HG03196 (cell line): ENCODE data around the gene INTS1.

Source experiments
- ATAC-seq: cut with Tn5 transposase; IDR thresholded peaks from one replicate; pipeline ENCODE4 v1.9.1; 2021; ENCODE audit not compliant: unreplicated experiment

Gene INTS1

DNA sequence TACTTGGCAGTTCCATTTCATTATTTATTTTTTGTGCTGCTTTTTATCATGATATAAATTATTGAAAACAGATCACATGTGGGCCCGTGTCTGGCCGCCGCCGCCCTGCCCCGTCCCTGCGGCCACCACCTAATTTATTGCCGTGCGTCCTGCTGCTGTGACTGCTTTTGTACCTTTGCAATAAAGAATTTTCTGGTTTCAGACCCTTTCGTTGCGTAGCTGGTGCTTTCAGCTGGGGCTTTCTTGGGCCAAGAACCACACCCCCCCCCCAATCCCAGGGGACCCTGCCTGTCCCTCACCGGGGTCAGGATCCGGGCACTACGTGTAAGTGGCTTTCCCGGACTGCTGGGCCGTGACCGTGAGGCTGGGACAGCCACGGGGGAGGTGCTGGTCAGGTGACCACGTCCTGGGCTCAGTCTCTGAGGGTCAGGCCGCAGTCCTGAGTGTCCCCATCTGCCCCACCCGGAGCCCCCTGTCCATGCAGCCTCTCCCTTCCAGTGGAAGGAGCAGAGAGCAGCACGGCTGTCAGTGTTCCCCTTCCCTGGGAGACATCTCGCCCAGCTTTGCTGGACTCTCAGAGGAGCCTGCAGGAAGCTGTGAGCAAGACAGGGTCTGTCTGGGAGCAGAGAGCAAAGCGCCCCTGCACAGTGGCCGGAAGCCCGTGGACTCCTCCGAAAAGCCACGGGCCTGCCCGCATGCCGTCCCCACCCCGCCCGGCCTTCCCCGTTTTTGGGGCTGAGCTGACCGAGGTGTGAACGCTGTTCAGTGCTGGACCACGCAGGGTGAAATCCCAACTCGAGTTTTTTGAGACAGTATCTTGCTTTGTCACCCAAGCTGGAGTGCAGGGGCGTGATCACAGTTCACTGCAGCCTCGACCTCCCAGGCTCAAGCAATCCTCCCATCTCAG lies 38.9 kb upstream of the INTS1 start:
- no peak for ATAC-seq

DNA sequence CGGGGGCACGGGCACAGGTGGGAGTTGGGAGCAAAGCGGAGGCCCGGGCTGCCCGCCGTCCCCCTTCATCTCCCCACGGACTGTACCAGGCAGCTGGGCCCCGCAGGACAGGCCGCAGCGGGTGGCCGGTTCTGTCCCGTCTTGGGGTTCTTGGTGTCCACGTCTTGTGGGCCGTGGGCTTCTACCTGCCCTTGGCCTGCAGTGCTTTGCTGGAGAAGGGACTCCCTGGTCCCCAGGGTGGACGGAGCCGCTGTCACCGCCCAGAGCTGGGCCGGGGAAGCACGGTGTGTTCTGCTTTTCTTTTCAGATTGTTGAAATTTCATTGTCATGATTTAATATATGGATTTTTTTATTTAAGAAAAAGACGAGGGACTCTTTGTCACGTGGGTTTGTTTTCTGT lies 38.1 kb upstream of the INTS1 start:
- ATAC-seq, result no peak

DNA sequence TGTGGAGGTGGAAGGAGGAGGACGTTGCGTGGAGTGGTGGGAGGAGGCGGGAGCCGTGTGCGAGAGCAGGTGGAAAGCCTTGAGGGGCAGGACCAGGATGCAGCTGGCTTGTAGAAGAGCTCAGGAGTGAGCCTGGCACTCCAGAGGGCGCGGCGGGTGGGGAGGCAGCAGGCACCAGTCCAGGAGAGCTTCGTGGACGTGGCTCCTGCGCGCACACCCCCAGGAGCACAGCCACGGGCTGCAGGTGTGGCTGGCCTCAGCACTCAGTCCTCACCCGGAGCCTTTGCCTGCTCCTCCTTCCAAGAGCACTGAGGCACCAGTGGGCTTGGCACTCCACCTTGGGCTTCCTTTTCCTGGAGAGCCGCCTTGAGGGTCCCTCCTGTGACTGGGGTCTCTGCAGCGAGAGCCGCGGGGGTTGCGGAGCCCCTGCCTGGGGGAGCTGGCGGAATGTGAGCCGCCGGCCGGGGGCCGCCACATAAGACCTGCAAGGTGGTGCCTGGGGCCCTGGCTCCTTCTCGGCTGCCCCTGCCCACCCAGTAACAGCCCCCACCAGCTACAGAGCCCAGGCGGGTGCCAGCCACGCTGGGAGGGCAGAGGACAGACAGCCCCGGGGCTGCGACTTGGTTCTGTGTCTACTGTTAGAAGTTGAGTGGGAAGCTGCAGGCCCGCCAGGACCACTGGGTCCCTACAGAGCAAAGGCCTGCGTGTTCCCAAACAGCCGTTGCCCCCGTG lies 37.4 kb upstream of the INTS1 start:
- no peak for ATAC-seq

DNA sequence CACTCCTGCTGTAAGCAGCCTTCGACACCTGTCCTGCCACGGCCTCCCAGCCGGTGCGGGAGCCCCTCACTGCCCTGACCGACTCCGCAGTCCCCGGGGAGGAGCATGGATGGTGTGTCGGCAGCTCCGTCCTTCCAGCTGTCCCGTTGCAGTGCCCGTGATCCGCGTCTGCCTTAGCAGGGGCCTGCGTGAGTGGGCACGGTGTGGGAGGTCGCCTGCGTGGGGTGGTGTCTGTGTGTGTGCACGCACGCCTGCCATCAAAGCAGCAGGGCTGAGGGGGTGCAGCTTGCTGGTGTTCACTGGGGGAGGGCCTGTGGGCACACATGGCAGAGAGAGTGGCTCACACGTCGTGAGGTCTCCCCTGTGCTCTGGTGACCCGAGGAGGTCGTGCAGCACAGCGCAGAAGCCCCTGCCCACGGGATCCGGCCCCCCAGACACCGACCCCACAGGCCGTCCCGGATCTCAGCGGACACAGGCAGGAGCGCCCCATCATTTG lies 36.6 kb upstream of the INTS1 start:
- ATAC-seq, result no peak

DNA sequence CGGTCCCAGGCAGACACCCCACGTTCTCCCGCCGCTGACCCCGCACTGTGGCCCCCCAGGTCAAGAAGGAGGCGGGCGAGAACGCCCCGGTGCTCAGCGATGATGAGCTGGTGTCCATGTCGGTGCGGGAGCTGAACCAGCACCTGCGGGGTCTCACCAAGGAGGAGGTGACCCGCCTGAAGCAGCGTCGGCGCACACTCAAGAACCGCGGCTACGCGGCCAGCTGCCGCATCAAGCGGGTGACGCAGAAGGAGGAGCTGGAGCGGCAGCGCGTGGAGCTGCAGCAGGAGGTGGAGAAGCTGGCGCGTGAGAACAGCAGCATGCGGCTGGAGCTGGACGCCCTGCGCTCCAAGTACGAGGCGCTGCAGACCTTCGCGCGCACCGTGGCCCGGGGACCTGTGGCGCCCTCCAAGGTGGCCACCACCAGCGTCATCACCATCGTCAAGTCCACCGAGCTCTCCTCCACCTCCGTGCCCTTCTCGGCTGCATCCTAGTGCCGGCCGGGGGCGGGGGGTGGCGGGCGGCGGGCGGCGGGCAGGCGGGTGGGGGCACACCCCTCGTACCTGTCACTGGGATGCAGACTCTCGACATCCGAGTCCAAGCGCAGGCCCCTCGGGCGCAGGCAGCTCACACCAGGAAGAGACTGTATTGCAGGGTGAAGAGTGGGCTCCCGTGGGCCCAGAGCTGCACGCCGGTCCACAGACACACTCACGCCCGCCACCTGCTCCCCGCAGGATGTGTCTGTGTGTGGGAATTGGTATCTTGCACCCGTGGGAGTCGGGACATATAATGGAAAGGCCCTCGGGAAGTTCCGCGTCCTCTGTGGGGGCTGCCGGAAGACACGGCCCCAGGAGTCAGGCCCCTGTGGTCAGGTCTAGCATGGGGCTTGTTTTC lies 35.9 kb upstream of the INTS1 start:
- no peak for ATAC-seq

DNA sequence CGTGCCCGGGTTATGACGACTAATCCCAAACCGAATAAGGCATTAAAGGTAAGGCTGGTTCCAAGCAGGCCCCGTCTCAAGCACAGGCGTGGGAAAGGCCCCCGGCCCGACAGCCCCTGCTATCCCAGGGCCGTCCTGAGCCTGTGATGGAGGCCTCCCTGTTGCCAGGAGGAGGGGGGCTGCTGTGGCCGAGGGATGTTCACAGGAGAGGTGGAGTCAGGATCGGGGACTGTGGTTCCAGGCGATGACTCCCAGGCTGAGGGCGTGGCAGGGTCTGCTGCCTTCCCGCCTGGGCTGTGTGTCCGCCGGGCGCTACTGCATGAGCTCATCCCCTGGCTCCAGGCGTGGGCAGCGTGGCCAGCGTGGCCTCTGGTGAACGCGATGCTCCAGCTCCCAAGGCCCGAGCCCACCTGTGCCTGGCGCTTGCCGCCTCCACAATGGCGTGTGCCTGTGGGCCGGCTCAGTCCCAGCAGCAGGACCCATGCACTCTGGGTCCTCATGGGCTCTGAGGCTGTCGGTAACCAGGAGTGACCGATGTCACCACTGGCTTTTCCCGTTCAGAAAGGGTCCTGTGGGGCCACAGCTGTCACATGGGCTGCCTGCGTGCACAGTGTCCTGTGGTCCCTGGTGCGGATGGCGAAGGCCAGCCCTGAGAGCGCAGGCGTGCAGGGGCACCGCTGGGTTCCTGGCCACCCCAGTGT lies 35.1 kb upstream of the INTS1 start:
- ATAC-seq, result no peak

DNA sequence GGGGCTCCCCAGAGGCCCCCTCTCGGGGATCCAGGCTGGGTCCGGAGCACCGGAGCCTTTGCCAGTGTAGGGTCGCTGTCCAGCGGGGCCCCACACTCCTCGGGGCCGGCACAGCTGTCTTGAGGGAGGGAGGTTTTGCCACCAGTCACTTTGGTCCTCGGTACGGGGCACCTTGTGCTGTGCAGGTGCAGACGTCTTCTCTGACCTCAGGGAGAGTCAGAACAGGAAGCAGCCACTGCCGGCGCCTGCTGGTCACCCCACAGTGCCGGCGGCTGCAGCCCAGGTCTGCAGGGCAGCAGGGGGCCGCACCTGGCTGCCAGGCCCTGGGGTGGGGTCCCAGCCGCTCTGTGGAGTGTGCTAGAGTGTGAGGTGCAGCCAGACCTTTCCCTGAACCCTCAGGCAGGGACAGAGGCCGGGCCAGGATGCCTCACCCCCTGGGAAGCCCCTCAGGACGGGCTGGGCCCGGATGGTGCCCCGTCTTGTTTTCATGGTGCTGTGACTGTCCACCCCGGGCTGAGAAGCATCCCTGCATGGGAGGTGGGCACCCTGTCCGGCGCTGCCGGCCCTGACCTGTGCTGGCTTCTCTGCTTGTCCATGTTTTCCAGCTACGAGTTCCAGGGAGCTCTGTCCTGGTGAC lies 34.5 kb upstream of the INTS1 start:
- ATAC-seq, result no peak

DNA sequence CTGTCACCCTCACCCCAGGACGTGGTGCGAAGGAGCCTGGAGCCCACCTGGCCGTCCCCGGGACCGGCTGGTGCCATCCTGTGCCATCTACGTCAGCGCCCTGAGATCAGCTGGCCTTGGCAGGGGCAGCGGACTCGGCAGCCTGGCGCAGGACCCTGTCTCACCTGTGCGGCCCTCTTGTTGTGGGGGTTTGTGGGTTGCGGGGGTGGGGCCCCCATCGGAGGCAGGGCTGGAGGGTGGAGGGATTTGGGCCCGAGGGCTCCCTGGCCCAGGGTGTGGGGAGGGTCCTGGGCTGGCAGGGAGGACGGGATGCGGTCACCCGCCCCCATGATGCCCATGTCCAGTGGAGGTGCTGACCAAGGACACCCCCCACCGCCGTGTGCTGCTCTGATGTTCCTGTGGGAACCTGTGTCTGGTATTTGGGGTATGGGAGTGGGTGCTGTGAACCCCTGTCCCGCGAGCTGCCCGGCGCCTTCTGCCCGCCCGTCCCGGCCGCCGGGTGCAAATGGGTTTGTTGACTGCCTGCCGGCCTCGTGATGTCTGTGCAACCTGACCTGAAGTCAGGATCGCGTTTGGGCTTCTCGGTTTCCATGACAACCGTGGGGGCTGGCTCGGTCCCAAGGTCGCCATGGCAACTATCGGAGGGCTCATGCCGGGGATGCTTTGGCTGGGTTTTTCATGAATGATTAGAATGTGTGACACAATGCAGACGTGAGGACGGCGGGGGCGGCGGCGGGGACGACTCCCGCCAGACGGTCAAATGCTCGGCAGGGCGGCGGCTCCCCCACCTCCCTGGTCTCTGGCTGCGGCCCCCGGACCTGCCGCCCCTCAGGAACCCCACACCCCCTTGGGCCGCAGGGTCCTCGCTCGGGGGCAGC lies 33.6 kb upstream of the INTS1 start:
- ATAC-seq, result no peak

DNA sequence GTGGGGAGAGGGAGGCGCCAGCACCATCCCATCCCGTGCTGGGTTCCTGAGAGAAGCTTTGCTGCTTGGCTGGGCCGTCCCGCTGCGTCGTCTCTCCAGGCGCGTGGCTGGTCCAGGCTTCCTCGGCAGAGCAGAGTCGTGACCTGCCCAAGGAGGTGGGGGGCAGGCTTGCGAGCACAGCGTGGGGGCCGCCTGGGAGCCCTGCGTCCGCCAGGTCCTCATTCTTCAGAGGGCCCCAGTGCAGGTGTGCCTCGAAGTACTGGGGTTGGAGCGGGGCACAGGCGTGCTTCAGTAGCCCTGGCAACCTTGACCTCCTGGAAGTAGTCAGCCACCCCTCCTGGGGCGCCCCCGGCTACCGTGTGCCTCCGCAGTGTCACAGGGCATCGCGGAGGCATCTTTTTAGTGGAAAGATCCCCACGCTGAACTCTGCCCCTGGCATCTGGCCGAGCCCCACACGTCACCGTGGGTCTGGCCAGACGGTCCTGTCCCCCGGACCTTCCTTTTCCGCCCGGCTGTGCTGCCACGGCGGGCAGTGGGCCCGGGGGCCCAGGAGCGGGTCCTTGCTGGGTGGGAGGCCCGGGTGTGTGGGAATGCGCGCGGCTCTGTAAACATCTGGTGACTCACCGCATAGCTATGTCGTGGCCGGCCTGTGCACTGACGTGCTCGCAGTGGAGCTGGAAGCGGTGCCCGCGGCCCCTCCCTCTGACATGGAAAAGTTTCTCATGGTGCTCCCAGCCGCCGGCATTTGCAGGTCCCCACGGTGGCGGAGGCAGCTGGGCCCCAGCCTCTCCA lies 32.8 kb upstream of the INTS1 start:
- ATAC-seq, result no peak

DNA sequence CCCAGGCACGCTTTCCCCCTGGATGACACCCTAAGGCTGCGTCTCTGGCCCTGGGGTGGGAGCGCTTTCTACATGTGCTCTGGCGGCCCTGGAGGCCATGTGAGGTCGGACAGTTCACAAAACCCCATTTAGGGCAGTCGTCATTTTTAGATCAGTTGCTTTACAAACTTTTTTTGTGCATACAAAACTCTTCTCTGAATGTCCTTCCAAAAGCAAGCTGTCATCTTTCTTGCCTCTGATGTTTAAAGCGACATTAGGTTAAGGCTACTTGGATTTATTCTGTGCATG lies 32.2 kb upstream of the INTS1 start:
- no peak for ATAC-seq

DNA sequence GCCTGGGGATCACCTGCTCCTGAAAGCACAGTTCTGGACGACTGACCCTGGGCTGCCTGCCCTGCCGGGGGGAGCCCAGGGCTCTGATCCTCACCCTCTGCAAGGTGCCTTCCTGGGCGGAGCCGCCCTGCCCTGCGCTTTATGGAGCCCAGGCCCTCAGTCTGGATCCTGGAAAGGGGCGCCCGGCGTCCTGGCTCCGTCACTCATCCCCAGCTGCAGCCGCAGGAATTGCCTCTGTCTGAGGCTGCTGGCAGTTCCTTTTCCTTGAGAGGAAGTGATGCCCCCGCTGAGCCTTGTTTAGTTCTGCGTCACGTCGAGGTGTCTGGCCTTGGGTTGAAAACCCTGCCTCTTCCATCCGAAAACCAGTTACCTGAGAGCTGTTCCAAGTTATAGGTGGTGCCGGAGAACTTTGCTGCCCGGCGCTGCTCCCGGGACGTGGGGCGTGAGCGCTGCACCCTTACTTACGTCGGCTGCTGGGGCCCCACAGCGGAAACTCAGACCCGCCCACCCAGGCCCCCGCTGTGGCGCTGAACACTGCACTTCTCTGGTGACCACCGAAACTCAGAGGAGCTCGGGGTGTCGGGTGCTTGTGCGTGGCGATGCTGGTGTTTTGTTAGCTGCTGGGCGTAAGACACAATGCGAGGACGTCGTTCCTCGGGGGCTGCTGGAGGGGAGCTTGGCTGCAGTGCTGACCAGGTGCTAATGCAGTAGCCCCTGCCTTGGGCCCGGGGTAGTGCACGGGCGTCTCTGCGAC lies 31.7 kb upstream of the INTS1 start:
- no peak for ATAC-seq

DNA sequence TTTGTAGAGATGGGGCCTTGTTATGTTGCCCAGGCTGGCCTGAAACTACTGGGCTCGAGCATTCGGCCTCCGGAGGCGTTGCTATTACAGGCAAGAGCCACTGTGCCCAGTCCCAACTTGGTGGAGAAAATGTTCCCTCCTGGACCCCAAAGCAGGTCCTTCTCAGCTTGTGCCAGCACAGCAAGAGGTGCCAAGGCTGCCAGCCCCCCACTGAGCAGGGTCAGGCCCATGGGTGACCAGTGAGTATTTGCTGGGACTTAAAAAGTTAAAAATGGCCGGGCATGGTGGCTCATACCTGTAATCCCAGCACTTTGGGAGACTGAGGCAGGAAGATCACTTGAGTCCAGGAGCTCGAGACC lies 30.9 kb upstream of the INTS1 start:
- ATAC-seq, result no peak

DNA sequence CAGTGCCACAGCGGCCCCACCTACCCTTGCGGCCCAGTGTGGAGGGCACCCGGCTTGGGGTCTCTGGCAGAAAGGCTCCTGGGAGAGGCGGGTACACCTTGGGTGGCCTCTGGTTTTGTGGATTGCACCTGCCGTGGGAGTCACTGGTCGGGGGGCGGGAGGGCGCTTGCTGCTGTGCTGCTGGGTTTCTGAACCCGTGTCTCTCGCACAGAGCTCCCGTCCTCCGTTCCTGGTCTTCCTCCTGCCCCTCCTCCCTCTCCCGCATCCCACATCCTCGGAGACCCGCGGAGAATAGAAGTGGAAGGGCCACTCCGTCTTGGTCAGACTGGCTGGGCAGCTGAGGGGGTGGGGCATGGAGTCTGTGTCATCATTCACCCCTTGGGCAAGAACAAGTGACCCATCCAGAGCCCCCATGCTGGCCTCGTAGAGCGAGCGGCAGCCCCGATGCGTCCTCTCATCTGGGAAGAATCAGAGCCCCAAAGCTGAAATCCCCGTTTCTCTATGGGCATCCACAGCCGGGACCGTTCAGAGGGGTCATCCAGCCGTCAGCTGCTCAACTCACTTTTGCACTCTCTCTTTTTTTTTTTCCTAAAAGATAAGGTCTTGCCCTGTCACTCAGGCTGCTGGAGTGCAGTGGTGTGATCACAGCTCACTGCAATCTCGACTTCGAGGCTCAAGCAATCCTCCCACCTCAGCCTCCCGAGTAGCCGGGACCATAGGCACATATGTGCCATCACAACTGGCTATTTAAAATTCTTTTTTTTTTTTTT lies 30.3 kb upstream of the INTS1 start:
- ATAC-seq, result no peak

DNA sequence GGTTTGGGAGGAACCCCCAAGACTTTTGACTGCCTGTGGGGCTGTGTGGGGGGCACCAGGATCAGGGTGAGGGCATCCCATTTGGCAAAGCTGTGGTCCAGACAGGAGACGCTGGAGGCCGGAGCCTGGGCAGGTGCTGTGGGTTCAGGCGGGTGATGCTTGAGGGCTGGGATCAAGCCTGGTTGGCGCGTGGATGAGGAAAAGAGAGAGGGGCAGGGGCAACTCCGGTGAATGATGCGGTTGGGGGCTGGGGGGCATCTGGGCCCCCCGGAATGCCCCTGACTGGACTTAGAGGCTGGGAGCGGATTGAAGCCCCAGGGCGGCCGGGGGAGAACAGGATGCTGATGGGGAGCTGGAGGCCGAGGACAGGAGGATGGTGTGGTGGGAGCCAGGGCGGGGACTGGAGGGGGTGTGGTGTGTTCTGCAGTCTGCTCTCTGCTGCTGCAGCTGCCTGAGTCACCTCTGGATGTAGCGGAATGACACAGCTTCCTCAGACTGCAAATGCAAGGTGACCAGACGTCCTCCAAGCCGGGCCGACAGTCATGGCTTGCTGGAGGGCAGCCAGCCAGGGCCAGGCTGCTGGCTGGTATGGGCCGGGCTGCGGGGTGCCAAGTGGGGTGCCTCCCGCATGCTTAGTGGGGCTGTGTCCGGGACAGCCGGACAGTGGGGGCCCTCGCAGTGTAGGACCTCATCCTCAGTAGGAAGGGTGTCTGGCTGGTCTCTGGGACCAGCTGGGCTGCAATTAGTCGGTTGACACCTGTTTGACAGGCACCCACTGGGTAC lies 29.5 kb upstream of the INTS1 start:
- no peak for ATAC-seq

DNA sequence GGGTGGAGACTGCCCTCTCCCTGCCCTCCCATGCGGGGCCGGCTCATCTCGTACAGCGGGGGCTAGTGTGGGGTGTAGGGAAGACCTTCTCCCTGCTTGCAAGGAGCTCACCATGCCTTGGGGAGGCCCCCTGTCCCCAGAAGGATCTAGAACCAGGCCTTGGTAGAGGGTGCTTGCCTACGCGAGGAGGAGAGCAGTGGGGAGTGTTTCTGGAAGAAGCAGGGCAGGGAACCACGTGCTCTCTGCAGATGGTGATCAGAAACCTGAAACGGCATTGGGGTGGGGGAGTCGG lies 29.0 kb upstream of the INTS1 start:
- ATAC-seq, result no peak

DNA sequence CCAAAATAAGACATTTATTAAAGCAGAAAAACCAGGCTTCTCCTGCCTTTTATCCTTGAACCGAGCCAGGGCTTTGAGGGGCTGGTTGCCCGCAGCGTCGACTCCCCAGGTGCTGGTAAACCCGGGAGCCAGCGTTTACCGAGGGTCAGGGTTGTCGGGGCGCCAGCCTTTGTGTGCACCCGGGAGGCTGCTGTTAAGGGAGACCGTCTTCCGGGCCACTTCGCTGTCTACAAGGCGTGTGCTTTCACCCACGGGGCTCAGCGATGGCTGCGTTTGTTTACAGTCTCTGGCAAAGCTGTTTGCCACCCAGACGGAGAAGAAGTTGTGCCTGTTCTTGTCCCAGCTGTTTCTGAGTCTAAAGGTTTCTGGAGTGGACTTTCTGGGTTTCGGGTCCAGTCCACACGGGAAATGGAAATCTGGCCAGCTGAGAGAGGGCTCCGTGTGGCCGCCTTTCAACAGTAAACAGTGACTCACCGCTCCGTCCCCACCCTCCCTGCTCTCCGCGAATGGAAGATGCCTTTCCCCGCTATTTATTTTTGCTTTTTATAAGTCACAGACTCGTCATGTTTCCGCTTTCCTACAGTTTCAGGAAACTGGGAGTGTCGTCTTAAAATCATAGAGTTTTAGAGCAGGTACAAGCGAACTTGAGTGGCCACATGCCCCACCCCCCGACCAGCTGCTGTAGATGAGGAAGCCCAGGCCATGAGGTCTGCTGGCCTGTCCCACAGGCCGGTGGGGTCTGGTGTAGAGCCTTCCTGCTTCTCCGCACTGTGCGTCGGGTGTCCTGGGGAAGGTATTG lies 28.5 kb upstream of the INTS1 start:
- no peak for ATAC-seq
